ENCODE data around the gene TYMP. TPM values are rescaled to one million over a fixed set of nuclear protein-coding genes. Genes with fewer than 3 reads are reported as not detected.
A peak's percentile ranks its signal among the peaks of the same experiment; 100 is the strongest.

Gene TYMP
- total and polyA plus RNA-seq, 2 donors (not counting 3 experiments of a cell fraction or from before 2014, with no cell fraction given), result 2.0 to 2.4 TPM

- POLR2A ChIA-PET, result interaction anchor here (0.7 kb wide), 1 partner anchor 24 kb away, joined by 4 read pairs; no protein-coding TSS in a partner anchor
- no peaks in the 10 kb centered on the region for H3K9me1 ChIP-seq (replicated peaks; ENCODE audit: control insufficient read depth, extremely low read depth, insufficient read depth, low read length)
- TF ChIP-seq EZH2 (IDR thresholded peaks at IDR 0.05; ENCODE audit: borderline replicate concordance, low read depth, low read length, severe bottlenecking) (peak; percentile 78), CTCF (IDR thresholded peaks at IDR 0.05; ENCODE audit: extremely low read depth in 1 of 2, insufficient read depth in 1 of 2, low read depth in 1 of 2, low read length in 2 of 2) (no peak)
- no peak overlapping the region for H3K4me3 ChIP-seq (replicated peaks in 1 of 3; ENCODE audit: insufficient read depth in 1 of 3, low read depth in 1 of 3, low read length in 3 of 3)
- H3K9ac ChIP-seq (replicated peaks; ENCODE audit: extremely low read depth, insufficient read depth, low read length), result no peak overlapping the region
- dilution Hi-C loops (cut with MboI; ENCODE audit: extremely low pct_ligation_motif_present, low sequenced_read_pairs), result no loop called here
- DNase-seq (ENCODE audit: low read depth, low spot score) (no peak), FAIRE-seq (no peak)
- no peak overlapping the region for H2AFZ ChIP-seq (ENCODE audit: low read depth, low read length)
- no peaks in the 10 kb centered on the region for H3K36me3 ChIP-seq (ENCODE audit: control insufficient read depth in 2 of 2, extremely low read depth in 1 of 2, insufficient read depth in 2 of 2, low read length in 2 of 2)
- no TSS peak for BruUV-seq (replicated peaks)
- peaks cover 27 to 43% of the 10 kb centered on the region in 2 experiments for H3K27me3 ChIP-seq (ENCODE audit: control insufficient read depth in 2 of 2, insufficient read depth in 2 of 2, low read length in 2 of 2)
- no peaks in the 10 kb centered on the region for H4K20me1 ChIP-seq (replicated peaks; ENCODE audit: control insufficient read depth, extremely low read depth, insufficient read depth, low read length)
- H3K4me1 ChIP-seq (ENCODE audit: control insufficient read depth, extremely low read depth, insufficient read depth, low read length), result no peaks in the 10 kb centered on the region
- CTCF ChIA-PET, result interaction anchor here (0.7 to 2.3 kb wide), 4 partner anchors 12 to 71 kb away, joined by 3 to 9 read pairs (median 4); partner anchors contain the start of genes SCO2 and SYCE3
- intact Hi-C loops (cut with micrococcal nuclease), result no loop called here
- H3K9me3 ChIP-seq (replicated peaks; ENCODE audit: control insufficient read depth, insufficient read depth, low read length), result no peaks in the 10 kb centered on the region
- no peak overlapping the region for H3K27ac ChIP-seq (ENCODE audit: insufficient read depth, low read depth, low read length)
- H3K4me2 ChIP-seq (ENCODE audit: insufficient read depth, low read length), result no peak overlapping the region
- no peaks in the 10 kb centered on the region for H3K79me2 ChIP-seq (ENCODE audit: control insufficient read depth, insufficient read depth, low read length)
These were observed 18.5 kb upstream of the TYMP start for GRCh38 chr22:50548040-50548920.

All from endothelial cell of umbilical vein (primary cell).